GM18502 (cell line): Measurements from ENCODE around the gene CERS3.

Experiments used
- ATAC-seq: cut with Tn5 transposase; IDR thresholded peaks from one replicate; pipeline ENCODE4 v1.9.1; 2021; ENCODE audit warnings: mild to moderate bottlenecking; ENCODE audit not compliant: unreplicated experiment, poor library complexity

Gene CERS3

DNA sequence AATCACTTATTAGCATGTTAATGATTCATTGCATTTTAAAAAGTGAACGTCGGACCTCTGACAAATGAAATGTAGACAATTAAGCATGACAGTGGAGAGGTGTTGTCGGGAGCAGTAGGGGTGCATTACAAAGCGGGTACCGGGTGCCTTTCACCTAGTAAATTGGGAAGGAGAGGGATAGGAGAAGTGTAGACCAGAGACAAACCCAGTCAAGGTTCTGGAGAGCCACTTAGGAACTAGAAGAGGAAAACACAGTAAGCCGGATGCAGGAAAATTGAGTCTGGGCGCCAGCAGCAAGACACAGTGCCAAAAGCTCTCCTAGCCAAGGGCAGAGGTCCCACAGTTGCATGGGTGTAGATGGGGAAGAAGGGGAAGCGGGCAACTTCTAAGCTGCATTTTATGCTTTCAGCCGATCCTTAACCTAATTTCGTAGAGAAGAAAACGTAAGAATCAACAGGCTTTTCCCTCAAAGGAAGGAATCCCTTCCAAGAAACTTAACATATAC is 3.1 kb upstream of the CERS3 start:
- ATAC-seq, result no peak

DNA sequence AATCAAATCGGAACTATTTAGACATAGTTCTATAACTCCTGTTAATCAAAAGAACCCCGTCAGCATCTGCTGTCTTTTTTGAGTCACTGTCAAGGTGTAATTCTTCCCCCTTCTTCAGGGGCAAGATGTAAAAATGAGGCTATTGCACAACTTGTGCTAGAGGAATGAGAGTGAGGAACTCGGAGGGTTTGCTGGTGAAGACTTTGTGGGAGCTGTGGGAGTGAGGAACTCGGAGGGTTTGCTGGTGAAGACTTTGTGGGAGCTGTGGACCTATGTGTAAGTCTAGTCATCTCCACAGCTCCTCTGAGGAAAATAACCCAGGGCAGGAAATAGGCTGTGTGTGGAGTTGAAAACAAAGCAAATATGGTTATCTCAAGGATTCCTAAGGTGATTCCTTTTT is 2.5 kb upstream of the CERS3 start:
- no peak for ATAC-seq

DNA sequence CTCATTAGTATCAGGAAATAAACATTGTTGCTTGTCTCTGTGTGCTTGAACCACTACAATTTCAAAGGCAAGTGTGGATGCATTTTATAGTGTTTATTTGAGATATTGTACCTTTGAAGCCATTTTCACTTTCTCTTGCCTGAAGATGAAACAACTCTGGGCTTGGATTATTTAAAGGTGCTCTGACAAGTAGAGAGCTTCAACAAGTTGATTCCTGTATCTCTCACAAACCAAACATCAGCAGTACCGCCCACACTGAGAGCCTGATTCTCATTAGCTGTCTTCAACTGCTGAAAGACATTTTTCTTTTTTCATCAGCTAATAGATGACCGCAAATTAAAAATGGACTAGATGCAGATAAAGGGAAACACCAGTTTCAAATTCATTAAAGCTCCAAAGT is 806 bp upstream of the CERS3 start:
- no peak for ATAC-seq

DNA sequence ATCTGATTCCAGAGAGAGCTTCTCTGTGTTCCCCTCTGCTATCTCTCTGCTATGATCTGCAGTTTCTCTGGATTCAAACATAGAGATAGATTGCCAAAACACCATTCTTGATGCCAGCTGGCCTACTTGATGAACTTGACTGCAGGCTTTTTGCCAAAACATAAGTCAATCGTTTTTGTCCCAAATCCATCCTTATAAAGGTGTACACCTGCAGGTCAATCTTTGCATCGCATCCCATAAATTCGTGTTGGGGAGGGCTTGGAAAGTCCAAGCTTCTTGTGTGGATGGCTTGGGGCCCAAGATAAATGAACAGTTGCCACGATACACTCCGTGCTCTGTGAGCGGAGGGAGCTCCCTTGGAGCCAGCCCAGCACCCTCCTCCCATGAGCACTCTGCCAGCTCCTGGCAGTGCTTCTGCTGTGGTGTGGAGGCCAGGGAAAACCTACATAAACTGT is 2.7 kb downstream of the CERS3 start:
- ATAC-seq, result no peak

DNA sequence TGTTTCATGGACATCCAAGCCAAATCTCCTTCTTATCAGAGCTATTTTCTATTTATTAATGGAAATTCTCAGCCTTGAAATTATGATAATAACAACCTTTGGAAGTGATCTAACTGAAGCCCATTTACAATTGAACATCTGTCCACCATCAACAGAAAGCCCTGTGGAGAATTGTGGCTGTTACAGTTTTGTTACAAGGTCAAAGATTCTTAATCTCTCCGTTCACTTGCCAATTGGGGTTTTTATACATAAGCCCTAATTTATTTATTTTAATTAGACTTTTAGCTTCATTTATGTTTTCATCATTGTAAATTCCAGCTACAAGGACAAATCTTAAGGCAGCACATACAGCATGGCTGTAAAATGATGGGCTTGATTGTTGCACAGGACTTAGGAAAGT is 3.3 kb downstream of the CERS3 start:
- ATAC-seq, result no peak

DNA sequence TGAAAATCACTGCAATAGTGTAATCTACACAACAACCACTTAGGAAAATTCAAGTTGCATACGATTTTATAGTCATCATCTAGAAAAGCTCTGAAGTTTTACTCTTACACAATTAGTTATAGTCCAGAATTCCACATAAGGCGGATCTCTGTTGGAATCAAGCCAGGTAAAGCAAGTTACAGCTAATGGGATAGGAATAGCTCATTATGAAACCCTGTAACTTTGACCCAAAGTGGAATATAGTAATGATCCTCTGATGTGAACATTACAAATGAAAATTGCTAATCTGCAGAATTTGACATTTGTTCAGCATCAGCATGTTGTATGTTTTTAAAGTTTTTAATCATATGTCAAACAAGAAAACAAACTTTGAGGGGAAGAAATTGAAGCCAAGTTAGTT is 4.4 kb downstream of the CERS3 start:
- ATAC-seq, result no peak

DNA sequence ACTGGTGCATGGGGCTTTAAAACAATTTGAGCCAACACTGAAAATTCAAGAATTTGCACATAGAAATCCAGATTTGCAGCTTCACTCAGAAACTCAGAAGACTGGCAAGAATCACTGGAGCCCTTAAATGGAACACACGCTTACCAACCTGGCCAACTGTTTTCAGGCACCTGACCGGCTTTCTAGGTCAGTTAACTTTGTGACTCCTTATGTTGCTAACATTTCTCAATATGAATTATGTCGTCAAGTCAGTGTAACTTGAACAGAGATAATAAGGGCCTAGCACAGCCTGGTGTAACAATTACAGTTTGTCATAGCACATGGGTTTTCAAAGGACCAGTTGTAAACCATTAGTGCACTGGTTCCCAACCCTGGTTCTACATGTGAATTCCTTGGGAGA is 6.8 kb downstream of the CERS3 start:
- no peak for ATAC-seq

DNA sequence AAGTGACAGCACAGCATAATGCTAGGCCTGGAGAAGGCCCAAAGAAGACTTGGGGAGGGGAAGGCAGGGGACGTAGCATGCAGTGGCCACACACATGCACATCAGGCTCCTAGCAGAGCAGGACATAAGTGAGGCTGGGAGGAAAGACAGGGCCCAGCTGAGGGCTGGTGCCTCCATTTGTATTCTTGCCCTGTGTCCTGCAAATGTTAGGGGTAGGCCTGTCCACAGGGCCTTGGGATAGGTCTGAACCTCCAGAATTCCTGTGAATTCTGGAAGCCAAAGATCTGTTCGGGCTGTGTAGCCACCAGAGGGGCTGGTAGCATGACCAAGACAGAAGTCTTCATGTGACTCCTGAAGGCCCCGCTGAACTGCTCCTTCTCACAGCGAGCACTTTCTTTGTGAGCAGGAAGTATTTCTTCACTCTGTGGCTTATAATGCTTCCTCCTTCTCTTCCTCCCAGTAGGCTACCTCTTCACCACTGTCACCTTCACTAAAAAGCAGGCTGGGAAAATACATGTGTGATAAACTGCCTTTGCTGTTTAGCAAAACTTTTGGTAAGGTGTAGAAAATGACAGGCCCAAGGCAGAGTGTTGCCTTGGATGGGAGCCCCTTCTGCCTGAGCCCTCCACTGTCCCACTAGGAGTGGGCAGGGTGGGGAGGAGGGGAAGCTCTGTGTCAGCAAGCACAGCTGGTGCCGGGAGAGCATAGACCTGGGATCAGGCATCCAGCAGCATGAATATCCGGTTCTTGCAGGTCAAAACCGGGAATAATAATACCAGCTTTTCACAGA is 8.4 kb downstream of the CERS3 start:
- ATAC-seq, result no peak

DNA sequence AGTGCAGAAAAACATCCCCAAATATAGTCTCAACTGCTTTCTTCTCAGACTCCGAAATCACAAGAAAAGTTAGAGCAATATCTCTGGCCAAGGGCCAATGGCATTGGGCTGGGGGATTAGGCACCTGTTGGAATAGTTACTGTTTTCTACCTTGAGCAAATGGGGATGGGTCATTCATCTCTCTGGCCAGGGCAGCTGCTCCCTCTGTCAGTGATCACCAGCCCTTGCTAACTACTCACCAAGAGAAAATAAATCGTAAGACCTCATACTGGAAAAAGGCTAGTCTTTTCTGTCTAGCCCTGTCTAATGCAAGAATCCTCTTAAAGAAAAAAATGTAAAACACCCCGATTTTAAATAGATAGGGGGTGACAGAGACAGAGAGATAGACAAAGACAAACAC is 10.9 kb downstream of the CERS3 start:
- no peak for ATAC-seq

DNA sequence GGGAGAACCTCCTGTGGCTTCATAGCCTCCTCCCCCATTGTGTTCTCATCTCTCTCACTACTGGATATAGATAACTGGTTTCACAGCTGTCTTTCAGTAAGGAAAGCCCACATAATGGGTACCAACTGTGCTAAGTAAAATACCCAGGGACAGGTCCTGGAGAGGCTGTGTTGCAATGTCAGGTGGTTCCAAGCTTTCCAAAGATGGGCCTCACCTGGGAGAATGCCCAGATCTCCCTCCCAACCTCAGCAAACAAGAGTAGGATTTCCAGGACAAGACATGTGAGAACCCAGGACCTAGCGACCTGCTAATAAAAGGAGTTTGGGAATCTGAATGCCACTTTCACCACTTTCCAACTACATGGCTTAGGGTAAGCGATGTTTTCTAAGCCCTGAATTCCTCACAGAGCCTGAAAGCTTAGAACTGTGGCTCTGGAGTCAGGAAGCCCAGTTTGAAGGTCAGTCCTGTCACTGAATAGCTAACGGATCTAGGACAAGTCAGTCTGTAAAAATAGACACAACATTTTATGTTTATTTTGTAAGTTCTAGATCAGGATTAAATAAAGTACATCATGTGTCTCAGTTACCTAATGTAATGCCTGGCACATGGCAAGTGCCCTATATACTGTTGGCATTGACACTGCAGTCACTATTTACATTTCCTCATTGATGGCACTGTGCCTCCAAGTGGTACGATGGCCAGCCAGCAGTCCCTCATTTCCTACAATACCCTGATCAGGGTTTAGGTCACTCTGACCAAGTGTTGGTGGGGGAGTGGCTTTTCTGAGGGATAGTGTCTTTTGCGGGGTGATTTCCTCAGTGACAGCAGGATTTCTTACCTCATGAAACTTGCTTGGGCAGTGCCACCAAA is 11.9 kb downstream of the CERS3 start:
- no peak for ATAC-seq

DNA sequence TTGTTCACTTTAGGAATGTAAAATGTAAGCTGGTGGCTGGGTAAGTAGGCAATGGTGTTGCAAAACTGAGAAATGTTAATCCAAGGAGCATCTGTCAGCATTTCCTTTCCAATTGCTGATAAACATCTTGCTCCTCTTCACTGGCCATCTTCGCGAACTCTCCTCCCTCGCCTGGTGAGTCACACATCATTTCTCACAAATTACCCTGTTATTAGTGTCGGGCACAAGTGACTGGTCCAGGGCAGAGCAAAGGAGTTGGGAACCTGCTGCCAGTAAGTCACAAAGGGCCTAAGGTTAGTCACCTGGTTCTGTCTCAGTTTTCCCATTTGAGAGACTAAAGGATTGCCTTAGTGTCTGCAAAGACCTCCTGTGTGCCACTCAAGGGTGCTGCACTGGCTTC is 13.0 kb downstream of the CERS3 start:
- ATAC-seq, result no peak

DNA sequence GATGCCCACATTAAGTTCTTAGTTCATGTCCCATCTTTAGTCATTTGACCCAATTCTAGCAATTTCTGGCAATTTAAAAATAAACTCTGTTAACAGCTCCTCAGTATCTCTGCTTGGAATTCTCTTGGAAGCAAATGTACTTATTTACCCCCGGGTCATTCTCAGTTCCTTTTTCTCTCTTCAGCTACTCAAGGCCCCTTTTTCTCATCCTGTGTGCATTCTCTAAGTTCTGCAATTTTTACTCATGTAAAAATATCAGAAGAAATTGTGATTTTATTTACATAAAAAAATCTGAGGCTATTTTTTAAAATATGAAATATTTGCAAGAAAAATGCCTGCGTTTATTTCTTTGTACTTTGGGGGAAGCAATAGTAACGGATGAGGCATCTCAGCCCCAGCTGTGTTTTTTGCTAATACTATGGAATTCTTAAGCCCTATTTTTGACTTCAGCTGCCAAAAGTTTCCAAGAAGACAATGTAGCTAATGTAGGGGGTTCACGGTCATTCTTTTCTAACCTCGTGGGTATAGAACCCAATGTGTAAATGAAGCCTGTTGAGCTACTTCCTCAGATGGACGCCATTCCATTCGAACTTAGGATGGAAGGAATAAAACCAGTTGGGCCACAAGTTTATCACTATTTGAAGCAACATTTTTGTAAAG is 20.0 kb downstream of the CERS3 start:
- ATAC-seq, result no peak

DNA sequence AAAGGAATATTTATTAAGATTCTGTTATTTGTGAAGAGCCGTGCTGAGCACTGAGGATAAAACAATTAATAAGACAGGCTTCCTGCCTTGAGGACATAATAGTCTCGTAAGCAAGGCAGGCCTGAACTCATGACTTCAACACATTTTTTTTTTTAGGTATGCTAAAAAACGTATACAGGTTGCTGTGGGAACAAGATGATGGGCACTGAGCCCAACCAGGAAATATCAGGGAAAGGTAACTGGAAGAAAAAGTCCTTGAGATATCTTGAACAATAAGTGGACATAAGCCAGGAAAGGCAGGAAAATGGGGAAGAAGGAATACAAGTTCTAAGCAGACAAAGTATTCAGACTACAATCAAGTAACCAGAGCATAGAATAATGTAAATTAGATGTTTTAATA is 26.1 kb downstream of the CERS3 start:
- no peak for ATAC-seq

DNA sequence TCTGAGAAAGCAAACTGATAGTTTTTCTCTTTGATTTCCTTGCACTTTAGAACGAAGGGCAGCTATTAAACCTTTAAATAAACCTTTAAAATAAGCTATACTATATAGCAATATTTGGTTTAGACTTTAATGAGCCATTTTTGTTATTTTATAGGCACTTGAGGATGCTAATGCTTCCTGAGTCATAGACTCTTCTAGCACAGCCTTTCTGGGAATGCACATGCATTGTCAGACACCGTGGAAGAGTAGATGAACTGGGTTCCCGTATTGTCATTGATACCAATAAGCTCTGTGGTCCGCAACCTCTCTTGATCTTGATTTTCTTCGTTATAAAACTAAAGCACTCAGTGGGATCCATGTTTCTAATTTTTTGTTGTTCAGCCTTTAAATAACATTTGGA is 27.6 kb downstream of the CERS3 start:
- no peak for ATAC-seq

DNA sequence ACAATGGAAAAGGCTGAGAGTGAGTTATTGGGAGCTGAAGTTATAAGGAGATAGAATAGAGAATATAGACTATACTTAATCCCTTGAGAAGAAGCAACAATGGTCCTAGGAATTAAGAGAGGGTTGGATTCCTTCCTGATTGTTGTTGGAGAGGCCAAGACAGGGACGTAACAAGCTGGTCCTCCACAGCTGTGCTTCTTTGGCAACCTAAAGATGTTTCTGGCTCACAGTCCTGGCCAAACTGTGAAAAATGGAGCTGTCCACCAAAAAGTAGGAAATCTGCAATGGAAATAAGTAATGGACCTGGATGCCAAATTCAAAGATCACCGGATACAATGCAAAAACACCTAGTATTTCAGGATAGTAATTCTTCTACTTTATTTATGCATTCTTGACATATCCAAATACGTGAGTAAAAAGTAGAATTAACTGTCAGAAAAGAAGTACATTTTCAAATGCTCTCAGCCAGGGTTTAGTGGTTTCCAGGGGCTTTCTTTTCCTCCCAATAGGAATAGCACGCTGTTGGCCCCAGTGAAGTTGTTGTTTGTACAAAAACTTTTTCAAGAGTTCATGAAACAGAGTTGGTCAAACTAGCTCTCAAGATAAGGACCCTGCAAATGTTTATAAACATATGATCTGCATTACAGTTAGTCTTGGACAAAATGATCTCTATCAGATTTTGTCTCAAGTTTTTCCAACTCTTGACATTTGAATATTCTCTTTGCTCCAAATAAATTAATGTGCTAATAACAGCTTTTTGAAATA is 28.3 kb downstream of the CERS3 start:
- ATAC-seq, result no peak

DNA sequence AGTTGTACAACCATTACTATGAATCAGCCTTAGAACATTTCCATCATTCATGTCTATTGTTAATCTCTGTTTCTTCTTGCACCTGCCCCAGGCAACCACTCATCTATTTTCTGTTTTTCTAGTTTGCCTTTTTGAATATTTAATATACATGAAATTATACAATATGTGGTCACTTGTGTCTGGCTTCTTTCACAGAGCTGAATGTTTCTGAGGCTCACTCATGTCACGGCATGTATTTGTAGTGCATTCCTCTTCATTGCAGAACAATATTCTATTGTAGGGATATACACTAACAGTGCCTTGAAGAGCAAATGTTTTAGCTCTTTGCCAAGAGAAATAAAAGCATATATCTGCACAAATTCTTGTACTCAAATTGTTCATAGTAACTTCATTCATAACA is 32.9 kb downstream of the CERS3 start:
- no peak for ATAC-seq

DNA sequence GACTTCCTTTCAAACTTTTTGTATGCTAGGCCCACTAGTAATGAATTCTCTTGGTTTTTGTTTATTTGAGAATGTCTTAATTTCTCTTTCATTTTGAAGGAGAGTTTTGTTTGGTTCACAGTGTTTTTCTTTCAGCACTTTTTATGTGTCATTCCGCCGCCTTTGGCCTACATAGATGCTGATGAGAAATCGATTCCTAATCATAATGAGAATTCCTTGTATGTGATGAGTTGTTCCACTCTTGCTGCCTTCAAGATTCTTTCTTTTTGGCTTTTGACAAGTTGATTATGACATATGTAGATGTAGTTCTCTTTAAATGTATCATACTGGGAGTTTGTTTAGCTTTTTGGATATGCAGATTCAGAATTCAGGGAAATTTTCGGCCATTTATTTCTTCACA is 35.5 kb downstream of the CERS3 start:
- ATAC-seq, result no peak

DNA sequence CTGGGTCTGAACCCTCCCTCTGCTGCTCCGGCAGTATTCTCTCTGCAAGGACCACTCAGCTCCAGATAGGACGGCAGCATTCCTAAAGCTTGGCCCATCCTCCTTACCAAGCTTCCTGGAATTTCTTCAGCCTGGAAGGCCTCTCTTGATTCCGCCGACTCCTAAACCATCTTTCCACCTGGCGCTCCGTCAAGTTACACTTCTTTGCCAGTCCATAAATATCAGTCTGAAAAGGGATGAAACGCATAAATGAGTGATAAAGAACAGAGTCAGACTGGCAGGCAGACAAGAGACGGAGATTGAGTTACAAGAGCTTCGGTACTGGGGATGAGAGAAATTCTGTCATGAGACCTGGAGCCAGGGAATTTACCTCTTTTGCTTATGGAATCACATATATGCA is 44.3 kb downstream of the CERS3 start:
- no peak for ATAC-seq

DNA sequence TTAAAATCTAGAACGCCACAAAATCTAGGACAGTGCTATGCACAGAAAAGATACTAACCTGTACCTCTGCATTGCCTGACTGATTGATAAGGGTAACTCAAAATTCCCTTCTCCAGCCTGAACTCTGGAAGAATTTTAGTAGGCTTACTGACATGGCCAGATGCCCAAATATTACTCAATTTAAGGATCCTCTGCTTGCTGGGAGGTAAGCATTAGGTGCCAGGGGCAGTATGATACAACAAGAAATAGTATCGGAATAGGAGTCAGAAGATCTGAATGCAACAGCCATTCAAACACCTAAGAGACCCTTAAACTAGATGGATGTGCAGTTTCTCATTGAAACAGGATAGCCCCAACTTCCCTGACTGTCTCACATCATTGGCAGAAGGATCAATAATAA is 45.4 kb downstream of the CERS3 start:
- no peak for ATAC-seq

DNA sequence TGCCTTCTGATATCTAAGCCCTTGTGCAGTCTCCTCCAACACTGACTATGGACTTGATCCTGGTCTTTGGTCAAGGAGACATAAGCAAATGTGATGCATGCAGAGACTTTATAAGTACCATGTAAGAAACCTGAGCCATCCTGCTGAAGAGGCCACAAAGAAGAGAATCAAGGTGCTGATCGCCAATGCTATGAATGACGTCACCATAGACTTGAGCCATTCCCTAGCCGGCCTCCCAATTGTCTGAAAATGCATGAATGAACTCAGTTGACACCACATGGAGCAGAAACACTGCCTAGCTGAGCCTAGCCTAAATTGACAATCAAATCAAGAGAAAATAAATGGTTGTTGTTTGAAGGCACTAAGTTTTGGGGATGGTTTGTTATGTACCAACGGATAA is 51.9 kb downstream of the CERS3 start:
- ATAC-seq, result no peak
